H1 (cell line): ENCODE measurements around the gene MFGE8. TPM values are rescaled to one million over a fixed set of nuclear protein-coding genes. Genes with fewer than 3 reads are reported as not detected.

Source experiments
- CHD7 ChIP-seq: fragments of 300-600 bp; sonication (generic); IDR thresholded peaks from 2 replicates; pipeline ENCODE4 v1.7.1; 2012; ENCODE audit warnings: low read length, moderate library complexity, mild to moderate bottlenecking, inconsistent platforms; ENCODE audit not compliant: insufficient replicate concordance
- CREB1 ChIP-seq: IDR thresholded peaks from 2 replicates; pipeline ENCODE4 v1.6.1; 2012; ENCODE audit warnings: inconsistent platforms
- CTCF ChIP-seq, 3 experiments: IDR thresholded peaks; 1 replicate in 2 of 3; 2 replicates in 1 of 3; pipeline versions ENCODE4 v1.5.1 to v1.6.1; 2011; ENCODE audit warnings: low read length in 3 of 3, mild to moderate bottlenecking in 3 of 3, inconsistent platforms in 2 of 3, low read depth in 1 of 3, moderate library complexity in 1 of 3; ENCODE audit not compliant: insufficient read depth in 1 of 3; ENCODE audit errors: control extremely low read depth in 1 of 3
- EGR1 ChIP-seq: IDR thresholded peaks from 2 replicates; pipeline ENCODE4 v1.6.1; 2011; ENCODE audit warnings: low read depth, low read length, borderline replicate concordance
- GTF2F1 ChIP-seq: IDR thresholded peaks from 2 replicates; pipeline ENCODE4 v1.6.1; 2012; ENCODE audit warnings: low read depth, low read length, improper control_type of control experiment, borderline replicate concordance
- JUN ChIP-seq: IDR thresholded peaks from 2 replicates; pipeline ENCODE4 v1.6.1; 2011; ENCODE audit warnings: low read depth, mild to moderate bottlenecking, improper control_type of control experiment, low read length
- KDM4A ChIP-seq: IDR thresholded peaks from one replicate; pipeline ENCODE4 v1.7.1; 2012; ENCODE audit warnings: low read depth, mild to moderate bottlenecking, moderate library complexity, low read length, inconsistent platforms; ENCODE audit not compliant: severe bottlenecking
- RFX5 ChIP-seq: IDR thresholded peaks from 2 replicates; pipeline ENCODE4 v1.6.1; 2011; ENCODE audit warnings: low read depth, low read length, improper control_type of control experiment, borderline replicate concordance
- SUZ12 ChIP-seq: fragments of 200-600 bp; sonication (generic); IDR thresholded peaks from 2 replicates; pipeline ENCODE4 v1.6.1; 2012; ENCODE audit warnings: mild to moderate bottlenecking, inconsistent platforms, low read length, moderate library complexity, mixed read lengths
- TAF7 ChIP-seq: optimal IDR thresholded peaks from 2 replicates; pipeline ENCODE3; 2011; ENCODE audit warnings: low read depth, mild to moderate bottlenecking, inconsistent platforms, low read length, moderate library complexity, borderline replicate concordance
- polyA plus RNA-seq, 7 experiments: library from polyadenylated mRNA; depleted of rRNA in 3 of 7; stranded (reverse) in 5 of 7; unstranded in 2 of 7; fragments of >200 nt in 5 of 7; fragments of 200-250 nt in 2 of 7; gene quantifications; 1 replicate in 5 of 7; 2 replicates in 1 of 7; 4 replicates in 1 of 7; pipeline versions ENCODE4 v1.2.1 to v1.2.3, GENCODE V29; 2011 to 2013; ENCODE audit warnings: missing spikeins in 2 of 7, mixed read lengths in 2 of 7
- total RNA-seq: library from RNA; stranded (reverse); fragmentation: NEBNext Ultra II Directional; extraction: Animal tissue kit (Norgen Biotek cat#: 25700); gene quantifications from 2 replicates; pipeline ENCODE4 v1.2.1, GENCODE V29; 2021

MFGE8 gene
- total and polyA plus RNA-seq, 2 of the 8 experiments (the other 6 are each of a cell fraction or from before 2014, with no cell fraction given): 1,237 to 2,117 TPM

- TF ChIP-seq CHD7 (no peak), CREB1 (no peak), GTF2F1 (no peak), SUZ12 (no peak), JUN (no peak), CTCF (IDR thresholded peaks at IDR 0.05; ENCODE audit: control extremely low read depth in 1 of 3, insufficient read depth in 1 of 3, low read depth in 1 of 3, low read length in 3 of 3) (no peak), KDM4A (no peak), RFX5 (no peak), TAF7 (no peak), EGR1 (no peak)
Measured at GRCh38 chr15:88913850-88914169, 631 bp upstream of the MFGE8 start (continued).
